ENCODE results near the gene HNRNPA3.
"Not testable (repeated sequence)": the region's sequence is repeated elsewhere in the genome, so short reads cannot be mapped to it uniquely, and the experiment has no call there.

Gene HNRNPA3

DNA sequence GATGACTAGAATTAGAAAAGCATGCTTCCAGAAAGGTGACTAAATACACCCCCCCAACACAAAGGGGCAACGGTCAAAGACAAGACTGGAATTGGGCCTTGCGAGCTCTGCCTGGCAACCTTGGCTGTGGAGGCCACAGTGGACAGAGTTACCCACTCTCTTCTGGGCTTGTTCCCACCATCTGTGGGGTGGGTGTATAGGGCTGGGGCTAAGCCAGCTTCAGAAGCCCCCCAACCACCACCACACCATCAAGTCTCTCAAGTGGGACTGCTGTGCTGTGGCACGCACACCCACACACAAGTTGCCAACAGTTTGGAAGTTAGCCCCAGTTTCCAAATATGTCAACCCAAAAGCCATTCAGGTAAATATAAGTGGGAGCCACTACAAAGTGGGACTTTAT, 44.1 kb downstream of the HNRNPA3 start:
- no peak for DNase-seq

DNA sequence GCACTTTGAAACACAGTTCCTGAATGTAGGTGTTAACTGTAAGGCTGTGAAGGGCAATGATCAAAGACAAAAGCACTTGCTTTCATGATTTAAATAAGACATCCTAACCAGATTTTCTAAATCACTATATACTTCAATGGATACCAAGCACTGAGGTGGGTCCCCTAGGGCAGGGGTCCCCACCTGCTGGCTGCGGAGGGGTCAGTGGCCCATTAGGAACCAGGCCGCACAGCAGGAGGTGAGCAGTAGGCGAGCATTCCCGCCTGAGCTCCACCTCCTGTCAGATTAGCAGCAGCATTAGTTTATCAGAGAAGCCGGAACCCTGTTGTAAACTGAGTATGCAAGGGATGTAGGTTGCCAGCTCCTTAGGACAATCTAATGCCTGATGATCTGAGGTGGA, 44.9 kb downstream of the HNRNPA3 start:
- DNase-seq: no peak

DNA sequence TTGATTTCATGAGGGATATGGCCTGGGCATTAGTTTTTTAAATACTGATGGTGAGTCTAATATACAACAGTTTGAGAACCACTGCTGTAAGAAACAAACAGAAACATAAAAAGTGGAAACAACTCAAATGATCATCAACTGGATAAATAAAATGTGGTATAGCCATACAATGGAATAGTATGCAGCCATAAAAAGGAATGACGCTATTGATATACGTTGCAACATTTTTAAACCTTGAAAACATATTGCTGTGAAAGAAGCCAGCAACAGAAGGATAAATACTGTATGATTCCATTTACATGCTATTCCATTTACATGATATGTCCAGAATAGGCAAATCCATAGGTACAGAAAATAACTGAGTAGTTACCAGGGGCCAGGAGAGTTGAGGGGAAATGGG, 45.5 kb downstream of the HNRNPA3 start:
- no peak for DNase-seq

DNA sequence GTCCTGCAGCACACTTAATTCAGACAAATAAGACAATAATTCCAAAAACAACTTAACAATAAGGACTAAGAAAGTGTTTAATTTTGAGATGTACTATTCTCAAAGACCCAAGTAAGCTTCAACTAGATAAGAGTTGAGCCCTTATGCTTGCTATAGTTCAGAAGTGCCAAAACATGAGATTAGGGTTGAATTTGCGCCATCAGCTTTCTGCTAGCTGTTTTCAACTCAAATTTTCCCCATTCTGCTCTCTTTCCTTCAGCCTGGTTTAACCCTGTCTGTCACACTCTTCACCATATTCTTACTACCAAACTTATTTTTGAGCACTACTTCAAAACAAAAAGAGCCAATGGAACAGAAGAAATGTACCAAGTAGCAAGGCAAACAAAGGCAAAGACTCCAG, 47.8 kb downstream of the HNRNPA3 start:
- DNase-seq: no peak

DNA sequence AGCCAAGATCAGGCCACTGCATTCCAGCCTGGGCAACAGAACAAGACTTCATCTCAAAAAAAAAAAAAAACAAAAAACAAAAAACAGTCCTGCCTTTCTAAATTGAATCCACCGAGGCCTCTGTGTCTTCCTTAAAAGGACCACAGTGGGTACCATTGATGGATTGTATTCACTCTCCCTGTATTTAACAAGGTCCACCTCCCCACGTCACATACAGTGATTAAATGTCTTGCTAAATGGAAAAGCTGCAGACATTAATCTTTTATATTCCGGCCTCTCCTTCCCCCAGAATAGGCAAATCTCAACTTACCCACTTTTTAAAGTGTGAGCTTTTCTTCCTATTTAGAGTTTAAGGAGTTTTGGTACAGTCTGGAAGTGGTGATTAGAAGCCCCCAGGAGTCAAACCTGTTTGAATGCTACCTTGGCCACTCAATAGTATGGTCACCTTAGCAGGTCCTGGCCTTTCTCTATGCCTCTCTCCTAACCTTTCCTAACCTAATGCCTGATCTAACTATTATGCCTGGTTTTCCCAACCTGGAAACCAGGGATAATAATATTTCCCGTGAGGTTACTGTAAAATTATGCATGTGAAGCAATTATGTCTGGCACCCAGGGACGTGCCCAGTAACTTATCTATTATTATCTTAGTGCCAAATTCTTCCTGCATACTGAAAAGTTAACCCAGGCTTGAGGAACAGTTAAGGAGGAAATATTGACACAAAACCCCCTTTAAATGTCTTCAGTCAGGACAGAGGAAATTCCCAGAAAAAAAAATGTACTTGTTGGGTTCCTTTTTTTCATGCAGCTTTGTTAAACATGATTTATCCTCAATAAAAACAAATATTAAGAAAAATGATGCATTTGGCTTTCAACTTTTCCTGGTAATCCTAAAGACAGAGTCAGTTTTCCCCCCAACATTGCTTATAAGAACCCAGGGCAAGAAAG, 48.8 kb downstream of the HNRNPA3 start:
- no peak for DNase-seq

DNA sequence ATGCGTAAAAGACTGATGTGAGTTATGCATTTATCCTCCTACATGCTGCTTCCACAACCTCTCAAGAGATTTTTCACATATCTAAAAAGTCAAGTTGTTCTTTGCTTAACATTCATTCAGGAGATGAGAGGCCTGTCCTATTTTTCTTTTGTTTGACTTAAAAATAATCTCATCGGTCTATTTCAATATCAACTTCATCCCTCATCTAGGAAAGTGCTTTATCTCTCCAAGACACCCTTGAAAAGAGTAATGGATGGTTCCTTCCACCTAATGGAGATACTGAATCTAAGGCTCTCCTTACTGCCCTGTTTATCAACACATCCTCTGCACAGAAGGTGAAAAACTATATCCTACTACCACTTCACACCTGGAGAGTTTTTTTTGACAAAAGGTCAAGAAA, 49.5 kb downstream of the HNRNPA3 start:
- DNase-seq: no peak

DNA sequence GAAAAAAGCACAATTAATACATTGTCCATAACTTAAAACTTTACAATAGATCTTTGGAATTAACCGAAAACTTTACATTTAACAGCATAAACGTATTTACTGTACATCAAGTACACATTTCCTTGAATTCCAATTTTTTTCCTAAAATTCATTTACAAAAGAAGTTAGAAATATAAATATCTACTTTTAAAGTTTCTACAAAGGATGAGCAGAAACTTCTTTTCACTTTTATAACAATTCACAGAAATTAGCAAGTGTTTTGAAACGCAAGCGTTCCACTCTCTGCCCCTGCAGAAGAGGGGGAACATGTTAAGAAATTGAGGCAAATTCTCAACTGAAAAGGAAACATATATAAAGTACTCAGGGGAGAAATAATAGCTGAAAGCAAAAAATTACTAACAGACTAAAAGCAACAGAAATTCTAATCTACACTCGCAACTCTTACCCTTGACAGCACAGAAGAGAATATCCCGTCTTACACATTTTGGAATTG, 50.4 kb downstream of the HNRNPA3 start:
- DNase-seq: no peak

DNA sequence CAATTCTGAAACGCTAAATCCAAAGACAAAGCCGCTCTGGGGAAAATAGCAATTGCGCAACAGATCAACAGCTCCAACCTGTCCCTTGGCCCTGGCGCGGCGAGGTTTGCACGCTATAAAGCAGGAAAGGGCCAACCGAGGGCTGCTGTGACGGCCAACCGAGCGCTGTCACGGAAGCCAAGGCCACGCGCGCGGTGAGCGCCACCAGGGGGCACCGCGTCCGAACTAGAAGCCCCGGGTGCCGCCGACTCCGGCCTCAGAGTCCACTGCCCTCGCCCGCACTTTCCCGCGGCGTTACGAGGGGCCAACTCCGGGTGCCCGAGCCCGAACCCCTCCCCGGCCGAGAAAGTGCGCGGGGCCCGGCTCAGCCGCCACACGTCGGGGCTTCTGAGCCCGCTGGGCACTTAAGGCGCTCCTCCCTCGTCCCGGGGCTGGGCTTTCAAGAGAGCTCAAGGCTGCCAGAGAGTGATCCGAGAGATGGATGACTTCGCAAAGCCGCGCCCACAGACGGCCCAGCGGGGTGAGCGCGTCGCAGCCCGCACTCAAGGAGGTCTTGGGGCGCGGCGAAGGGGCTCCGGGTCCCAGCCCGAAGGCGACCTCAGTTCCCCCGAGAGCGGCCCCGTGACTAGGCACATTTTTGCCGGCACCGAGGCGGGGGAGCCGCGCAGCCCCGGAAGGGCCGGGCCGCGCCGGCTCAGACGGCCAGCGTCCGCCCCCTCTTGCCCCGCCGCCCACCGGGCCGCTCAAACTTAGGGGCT, 51.0 kb downstream of the HNRNPA3 start:
- DNase-seq: peak; percentile 92

DNA sequence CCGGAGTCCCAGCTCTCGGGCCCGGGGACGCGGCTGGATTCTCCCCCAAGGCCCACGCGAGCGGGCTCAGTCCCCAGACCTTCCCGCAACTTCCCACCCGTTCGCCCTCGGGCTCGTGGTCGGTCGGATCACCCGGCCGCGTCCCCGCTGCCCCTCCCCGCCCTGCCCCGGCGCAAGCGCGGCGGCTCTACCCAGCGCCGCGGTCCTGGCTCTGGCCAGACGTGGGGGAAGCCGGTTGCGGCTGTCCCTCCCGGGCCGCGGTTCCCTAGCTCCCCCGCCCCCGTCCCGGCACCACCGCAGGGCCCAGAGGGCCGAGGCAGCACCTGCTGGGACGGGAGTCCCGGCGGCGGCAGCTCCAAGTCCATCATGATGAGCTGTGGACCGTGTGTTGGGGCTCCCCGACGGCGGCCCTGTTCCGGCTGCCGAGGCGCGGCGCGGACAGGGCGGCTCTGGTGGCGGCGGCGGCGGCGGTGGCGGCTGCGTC, 51.7 kb downstream of the HNRNPA3 start:
- DNase-seq: no peak

DNA sequence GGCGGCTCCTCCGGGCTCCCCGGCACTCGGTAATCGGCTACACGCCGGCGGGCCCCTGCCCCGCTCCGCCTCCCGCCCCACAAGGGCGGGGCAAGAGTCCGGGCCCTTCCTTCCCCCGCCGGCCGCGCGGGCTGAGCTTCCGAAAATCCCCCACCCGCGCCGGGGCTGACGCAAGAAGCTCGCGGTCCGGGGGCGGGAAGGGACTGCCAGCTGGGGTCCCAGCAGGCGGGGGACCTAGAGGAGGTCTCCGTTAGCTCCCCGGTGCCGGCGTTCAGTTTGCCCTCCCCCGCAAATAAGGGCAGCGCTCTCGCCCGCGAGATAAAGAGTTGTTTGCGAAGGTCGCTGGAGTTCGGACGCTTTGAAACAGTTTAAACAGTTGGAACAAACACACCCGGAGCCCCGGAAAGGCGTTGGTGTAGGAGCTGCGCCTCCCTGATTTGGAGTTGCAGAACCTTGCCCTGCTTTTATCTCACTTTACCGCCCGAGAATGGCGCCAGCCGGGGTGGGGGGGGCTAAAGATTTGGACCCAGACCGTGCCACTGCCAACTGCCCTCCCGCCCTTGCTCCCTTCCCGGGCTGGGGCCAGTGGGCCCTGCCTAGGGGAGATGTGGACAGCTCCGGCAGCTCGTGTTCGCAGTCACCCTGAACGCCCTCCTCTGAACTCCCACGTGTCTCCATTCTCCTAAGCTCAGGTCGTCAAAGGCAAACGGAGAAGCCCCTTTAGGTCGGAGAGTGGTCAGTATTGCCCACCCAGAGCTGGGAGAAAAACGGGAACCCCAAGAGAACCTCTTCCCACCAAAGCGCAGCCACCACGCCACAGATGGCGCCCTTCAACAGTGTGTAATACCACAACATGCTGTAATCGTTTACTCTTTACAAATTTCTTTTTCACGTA, 52.3 kb downstream of the HNRNPA3 start, which contains the start of gene NFE2L2:
NFE2L2 (minus strand) TSS at position 35 of the 895 bp plus-strand sequence. CDS start 151 bp downstream, outside the sequence.
- DNase-seq: peak; percentile 93

DNA sequence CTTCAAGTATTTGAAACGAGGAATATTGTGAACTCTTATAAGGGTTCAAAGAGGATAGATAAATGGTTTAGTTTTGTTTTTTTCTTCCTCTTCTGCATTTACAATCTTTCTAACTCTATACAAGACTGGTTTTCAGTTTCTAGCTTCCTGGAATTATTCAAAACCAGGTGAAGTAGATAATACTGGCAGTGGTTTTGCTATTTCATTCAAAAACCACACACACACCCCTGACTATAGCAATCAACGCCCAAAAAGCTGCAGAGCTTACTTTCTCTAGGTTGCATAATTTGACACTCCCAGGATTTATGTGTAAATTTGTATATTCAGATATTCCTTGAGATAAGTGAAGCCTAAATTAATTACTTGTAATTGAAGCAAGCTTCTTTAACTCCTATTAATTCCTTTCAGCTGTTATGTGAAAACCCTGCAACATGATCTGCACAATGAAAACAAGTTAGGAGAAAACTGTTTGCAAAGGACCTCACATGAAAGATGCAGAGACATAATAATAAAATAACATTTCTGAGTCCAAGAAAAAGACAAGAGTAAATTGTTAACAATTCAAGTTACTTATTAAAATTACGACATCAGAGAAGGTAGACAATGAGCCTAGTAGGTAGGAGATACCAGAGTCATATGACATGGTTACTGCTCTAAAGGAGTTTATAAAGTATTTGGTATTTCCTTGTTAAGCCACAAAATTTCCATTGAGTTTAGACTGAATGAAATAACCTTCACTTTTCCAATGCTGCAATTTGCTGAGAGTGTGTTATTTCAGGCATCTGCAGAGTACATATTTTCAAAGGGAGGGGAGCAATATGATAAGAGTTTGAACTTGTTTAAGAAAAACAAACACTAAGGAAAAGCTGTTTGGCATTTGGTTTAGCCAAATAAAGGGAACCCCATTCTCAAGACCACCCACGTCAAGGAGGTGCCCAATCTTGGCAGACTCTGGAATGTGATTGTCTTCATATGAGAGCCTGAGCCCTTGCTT, 53.5 kb downstream of the HNRNPA3 start:
- DNase-seq: peak; percentile 33

DNA sequence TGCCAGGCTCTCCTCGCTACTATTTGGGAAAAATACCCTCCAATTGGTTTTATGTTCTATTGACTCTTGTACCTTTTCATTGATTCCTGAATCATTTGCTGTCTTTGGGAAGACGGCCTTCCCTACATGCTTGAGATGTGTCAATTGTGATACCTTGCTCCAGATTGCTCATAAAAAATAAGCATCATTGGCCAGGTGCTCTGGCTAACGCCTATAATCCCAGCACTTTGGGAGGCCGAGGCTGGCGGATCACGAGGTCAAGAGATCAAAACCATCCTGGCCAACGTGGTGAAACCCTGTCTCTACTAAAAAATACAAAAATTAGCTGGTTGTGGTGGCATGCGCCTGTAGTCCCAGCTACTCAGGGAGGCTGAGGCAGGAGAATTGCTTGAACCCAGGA, 54.4 kb downstream of the HNRNPA3 start:
- DNase-seq: not testable (repeated sequence)

DNA sequence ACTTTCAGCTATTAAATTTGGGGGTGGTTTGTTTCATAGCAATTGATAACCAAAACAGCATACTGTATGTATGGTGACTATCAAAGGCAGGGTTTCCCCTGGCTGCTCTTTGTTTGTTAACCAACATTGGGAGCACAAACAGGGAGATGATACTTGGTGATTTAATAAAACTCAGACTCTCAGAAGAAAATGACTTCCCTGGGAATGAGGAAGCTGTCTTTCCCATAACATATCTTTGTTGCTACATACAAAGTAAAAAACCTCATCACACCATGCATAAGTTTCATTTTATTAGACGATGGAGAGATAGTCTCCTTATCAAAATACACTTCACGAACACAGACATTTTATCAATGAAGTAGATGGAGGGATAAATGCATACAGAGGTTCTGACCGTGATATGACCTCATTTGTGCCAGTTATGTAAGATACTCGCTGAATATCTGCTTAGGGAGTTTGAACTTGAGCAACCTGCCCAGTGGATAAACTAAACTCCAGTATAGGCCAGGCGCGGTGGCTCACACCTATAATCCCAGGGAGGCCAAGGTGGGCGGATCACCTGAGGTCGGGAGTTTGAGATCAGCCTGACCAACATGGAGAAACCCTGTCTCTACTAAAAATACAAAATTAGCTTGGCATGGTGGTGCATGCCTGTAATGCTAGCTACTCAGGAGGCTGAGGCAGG, 55.7 kb downstream of the HNRNPA3 start:
- no peak for DNase-seq

DNA sequence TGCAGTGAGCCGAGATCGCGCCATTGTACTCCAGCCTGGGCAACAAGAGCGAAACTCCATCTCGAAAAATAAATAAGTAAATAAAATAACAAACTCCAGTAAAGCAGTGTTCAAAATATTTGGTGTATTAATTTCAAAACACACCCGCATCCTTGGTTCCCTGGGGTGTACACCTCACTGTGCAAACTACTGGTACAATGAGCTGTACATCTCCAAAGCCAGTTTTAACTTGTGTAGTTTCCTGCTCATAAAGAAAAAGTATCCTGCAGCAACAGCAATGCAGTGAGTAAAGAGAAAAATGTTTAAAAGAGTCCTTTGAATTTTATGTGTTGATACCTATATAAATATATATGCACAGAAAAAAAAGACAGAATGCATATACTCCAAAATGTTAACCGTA, 56.3 kb downstream of the HNRNPA3 start:
- DNase-seq: no peak

DNA sequence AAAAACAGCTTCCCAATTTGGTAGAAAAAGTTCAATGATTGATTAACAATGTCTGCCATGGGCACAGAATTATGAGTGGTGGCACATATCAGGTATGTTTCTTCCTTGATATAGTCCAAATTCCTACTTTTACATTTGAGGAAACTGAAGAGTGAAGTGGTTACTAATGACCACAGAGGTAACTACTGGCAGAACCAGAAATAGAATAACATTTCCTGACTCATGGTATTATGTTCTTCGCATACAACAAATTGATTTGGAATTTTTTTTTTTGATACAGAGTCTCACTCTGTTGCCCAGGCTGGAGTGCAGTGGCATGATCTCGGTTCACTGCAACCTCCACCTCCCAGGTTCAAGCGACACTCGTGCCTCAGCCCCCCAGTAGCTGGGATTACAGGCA, 57.9 kb downstream of the HNRNPA3 start:
- DNase-seq: no peak

DNA sequence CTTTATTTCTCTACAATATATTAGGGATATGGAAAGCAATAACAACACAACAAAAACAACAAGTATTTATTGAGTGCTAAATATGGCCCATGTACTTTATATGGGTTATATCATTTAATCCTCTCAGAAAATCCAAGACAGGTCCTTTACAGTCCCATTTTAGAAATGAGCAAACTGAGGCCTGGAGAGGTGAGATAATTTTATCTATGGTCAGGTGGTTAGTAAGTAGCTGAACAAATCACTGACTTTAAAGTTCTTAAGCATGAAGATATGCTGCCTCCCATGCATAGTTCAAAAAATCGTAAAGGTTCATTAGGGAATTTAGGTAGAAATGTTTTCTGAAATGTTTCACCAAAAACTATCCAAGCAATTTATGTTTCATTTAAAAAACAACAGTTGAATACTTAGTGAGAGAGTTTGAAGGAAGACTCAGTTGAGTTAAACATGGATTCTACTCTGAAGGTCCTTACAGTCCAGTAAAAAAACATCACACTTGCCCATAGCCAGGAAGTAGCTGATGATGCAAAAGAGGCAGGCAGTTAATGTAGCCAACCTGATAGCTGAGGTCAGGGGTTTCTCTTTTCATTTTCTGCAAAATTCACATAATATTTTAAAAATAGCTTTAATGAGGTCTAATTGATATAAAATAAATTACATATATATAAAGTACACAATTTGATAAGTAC, 59.5 kb downstream of the HNRNPA3 start:
- no peak for DNase-seq

DNA sequence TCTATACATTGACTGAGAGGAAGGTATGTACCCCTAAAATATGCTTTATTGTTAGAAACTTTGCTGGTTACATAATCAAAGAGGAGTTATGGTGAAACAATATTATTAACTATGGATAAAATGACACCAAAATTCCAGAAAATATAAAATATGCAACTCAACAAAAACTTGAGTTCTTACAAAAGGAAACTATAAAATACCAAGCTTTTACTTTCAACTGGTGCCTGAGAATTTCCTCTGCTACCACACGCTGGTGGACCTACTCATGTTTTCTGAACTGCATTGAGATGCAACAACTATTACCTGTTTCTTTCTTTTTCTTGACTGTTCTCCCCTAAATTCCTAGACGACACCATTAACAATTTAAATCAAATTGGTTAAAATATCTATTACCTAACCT, 60.2 kb downstream of the HNRNPA3 start:
- no peak for DNase-seq

DNA sequence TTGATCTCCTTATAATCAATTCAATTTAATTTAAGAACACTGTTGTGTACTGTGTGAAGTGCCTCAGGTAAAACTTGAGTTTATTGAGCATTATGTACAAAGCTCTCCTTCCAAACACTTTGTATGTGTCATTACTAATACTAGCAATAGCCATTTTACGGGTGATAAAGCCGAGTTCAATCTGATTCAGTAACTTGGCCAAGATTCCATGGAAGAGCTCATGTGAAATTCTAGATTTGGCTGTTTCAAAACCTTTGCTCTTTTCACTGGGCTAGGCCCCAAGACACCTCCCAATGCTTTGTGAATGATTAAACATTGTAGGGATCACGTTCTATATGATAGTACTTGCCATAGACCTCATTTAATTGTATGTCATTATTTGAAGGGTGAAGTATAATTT, 60.8 kb downstream of the HNRNPA3 start:
- no peak for DNase-seq
